ENCODE results near the gene GALNT9.

DNA sequence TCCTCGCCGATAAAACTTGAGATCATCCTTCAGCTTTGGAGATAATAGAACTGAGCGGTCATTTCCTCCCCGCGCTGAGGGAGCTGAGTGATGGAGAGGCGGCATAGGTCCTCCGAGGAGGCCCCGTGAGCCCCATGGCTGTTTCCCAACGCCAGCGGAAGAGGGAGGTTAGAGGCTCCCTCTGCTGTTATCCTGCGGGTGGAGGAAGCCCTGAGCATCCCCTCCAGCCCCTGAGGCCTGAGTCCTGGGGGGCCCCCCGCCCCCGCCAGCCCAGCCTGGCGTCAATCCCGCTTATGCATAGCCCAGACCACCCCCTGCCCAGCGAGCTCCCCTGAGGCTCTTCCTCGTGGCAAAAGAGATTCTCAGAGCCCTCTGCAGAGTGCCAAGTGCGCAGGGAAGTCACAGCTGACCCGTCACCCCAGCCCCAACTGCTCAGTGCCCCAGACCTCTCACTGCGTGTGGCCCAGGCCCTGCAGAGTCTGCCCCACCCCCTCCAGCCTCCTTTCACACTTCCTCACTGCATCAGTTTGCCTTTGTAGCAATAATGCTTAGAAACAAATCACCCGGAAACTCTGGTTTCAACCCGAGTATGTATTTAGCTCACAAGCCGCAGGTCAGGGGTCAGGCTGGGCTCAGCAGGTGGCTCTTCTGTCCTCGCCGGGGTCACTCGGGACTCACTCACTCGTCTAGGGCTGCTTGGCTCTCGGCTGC lies 44.7 kb upstream of the GALNT9 start:
- TF ChIP-seq CTCF (IDR thresholded peaks at IDR 0.05) (no peak), FOXM1 (IDR thresholded peaks at IDR 0.05; ENCODE audit: low read depth) (no peak), SMC3 (IDR thresholded peaks at IDR 0.05; ENCODE audit: low read depth, low read length) (no peak), YY1 (IDR thresholded peaks at IDR 0.05; ENCODE audit: low read depth) (no peak), TAF1 (IDR thresholded peaks at IDR 0.05; ENCODE audit: borderline replicate concordance, low read depth, low read length) (no peak), REST (IDR thresholded peaks at IDR 0.05; ENCODE audit: low read depth, low read length) (no peak), POLR2AphosphoS5 (IDR thresholded peaks at IDR 0.05; ENCODE audit: low read depth, low read length) (no peak)

Measured in SK-N-SH (cell line).